Ramos (cell line): ENCODE measurements around the gene SINHCAF.
"Not testable (repeated sequence)": the region's sequence is repeated elsewhere in the genome, so short reads cannot be mapped to it uniquely, and the experiment has no call there.

Source experiments
- in situ Hi-C: fragments of 300-500 bp; cut with MboI; formaldehyde crosslinking; loops from one replicate; pipeline ENCODE4 v1.14.3; 2022; ENCODE audit warnings: low sequenced_read_pairs; ENCODE audit not compliant: unreplicated experiment

The SINHCAF gene

GRCh38 chr12:31325877-31326631 lies at the start of gene SINHCAF:
SINHCAF (minus strand) TSS chr12:31326150; CDS start chr12:31298204, 27,946 bp downstream.
- in situ Hi-C loops: no loop called here

- in situ Hi-C loops: not testable (repeated sequence)
These were observed 49.5 kb upstream of the SINHCAF start for GRCh38 chr12:31375422-31375821.

- in situ Hi-C loops: no loop called here
These were observed 45.3 kb upstream of the SINHCAF start for GRCh38 chr12:31371256-31371620.

DNA sequence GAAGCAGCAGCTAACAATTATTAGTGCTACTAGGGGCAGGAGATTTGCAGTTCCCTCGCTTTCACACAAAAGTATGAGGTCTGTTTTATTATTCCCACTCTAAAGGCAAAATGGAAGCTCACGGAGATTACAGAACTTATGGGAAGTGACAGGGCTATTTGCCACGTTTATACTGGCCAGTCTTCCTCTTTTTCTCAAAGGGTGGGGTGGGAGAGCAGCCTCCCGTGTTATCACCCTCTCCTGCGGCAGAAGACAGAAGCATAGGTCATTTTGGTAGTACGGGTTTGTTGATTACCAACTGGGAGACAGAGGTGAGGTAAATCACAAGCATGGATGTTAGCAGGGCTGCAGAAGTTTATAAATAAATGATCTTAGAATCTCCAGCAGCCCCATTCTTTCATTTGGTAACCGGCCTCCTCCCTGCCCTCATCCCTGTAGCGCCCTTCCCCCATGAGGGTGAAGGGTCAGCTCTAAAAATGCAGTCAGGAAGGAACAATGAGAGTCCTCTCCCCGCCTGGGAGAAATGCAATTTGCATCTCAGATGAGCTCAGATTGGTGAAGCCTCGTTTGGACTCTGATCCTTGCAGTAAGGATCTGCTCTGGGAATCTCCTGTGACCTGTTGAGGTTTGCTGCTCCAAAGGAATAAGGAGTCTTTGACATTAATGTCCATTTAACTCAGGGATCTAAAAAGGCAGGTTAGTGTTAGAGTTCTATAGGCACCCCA lies 44.7 kb upstream of the SINHCAF start:
- in situ Hi-C loops: no loop called here

DNA sequence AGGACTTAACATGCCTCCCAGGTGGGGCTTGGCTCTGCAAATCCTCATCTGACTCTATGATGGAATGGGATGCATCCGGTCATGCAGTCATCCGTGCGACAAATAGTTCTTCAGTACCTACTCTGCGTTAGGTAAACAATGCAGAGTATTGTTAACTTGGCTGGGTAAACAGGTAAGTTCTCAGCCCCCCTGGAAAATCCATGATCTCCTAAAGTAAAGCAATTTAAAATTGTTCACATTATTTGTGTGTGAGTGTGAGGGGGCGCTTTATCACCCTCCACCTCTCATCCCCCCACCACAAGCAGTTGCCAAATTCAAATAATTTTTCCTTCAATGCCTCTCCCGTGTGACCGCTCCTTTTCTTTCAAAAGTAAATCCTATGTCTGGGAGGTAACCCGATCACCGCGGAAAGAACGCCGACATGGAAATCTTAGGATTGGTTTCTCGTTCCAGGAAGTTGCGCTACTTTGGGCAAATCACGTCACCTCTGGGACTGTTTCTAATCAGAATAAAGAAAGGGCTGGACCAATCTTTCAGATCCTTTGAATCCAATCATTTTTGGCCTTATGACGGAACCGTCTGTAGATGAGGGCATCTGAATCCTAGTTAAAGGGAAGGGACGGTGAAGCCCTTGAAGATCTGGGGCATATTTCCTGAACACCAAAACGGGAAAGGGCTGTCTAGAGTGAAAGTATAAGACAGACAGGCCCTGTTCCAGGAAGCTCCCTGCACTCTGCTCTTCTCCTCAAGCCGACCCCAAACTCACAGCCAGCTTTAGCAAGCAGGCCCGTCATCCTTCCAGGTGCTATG lies 44.0 kb upstream of the SINHCAF start:
- in situ Hi-C loops: no loop called here

DNA sequence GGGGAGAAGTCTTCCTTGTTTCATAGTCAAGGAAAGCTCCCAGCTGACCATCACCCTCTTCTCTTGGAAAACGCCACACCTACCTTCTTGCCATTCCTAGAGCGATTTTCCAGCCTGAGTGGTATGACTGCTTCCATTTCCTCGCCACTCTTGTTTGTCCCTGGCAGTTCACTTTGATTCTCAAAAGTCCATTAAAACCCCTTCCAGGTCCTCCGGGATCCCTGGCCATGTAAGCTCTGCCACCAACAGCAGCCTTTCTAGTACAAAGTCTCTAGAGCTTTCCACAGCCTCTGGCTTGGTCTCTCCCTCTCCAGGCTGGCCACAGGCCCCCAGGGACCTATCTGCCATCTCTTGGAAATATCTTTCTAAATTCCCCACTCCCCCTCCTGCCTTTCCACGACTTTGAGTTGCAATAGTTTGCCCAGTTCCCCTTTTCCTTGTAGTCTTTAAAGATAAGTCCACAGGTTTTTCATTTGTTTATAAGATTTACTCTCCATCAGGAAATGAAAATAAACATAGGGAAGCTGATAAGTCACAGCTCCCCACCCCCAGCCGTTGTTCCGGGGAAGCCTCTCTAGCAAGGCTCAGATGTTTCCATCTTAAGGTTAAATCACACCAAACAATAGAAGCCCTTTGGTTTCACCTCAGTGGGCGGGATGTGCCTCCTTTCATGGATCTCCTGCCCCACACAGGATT lies 42.9 kb upstream of the SINHCAF start:
- in situ Hi-C loops: no loop called here

DNA sequence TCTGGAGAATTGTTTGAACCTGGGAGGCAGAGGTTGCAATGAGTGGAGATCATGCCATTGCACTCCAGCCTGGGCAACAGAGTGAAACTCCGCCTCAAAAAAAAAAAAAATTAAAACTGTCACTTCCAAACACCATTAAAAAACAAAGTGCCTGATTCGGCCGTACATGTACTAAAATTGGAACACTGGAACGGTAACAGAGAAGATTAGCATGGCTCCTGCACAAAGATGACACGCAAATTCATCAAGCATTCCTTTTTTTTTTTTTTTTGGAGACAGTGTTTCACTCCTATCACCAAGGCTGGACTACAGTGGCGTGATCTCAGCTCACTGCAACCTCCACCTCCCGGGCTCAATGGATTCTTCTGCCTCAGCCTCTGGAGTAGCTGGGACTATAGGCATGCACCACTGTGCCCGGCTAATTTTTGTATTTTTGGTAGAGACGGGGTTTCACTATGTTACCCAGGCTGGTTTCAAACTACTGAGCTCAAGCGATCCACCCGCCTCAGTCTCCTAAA lies 40.2 kb upstream of the SINHCAF start:
- in situ Hi-C loops: no loop called here

DNA sequence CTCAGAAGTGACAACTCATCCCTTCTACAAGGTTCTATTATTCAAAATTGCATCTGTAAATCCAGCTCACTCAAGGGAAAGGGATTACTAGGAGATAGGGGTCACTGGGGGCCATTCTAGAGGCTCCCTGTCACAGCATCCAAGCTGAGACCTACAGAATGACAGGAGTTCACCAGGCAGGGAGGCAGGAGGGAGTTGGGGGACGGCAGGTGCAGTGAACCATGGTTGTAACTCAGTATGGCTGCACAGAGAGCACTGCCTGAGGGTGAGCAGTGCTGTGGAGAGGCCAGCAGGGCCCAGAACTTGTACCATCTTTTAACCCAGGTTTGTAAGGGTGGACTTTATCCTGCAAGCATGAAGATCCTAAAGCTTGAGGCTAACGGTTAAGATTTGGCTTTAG lies 37.9 kb upstream of the SINHCAF start:
- in situ Hi-C loops: no loop called here

GRCh38 chr12:31363416-31363809 lies 37.5 kb upstream of the SINHCAF start:
- in situ Hi-C loops: no loop called here

- in situ Hi-C loops: no loop called here
These were observed 36.9 kb upstream of the SINHCAF start for GRCh38 chr12:31362759-31363415.

DNA sequence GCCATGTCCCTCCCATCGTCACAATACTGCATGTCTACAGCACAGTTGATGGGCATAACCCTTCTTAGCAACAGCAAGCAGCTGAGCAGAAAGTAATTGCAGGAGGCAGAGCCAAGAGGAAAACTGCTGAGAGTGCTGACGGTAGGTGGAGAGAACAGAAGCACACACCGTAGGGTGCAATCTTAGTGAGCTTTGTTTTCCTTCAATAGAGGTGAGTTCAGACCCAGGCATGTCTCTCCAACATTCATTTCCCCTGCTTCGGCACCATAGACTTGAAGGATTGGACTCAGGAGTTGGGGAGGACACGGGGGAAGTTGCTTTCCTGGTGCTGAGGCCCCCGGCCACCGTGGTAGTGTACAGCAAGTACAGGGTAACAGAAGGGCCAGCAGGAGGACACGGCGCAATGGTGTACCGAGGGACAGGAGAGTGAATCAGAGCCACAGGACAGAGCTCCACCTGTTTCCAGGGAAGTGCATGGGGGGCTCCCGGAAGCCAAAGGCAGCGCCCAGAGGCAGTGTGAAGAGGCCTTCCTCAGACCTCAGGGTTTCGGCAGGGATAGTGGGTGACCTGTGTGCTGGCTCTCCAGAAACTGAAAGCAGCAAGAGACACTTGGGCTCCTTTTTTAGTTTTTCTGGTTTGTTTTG lies 36.3 kb upstream of the SINHCAF start:
- in situ Hi-C loops: no loop called here

GRCh38 chr12:31361730-31362114 lies 35.8 kb upstream of the SINHCAF start:
- in situ Hi-C loops: no loop called here

- in situ Hi-C loops: no loop called here
These were observed 29.8 kb upstream of the SINHCAF start for GRCh38 chr12:31355747-31356107.

GRCh38 chr12:31353750-31354708 lies 28.1 kb upstream of the SINHCAF start:
- in situ Hi-C loops: no loop called here

GRCh38 chr12:31346267-31346666 lies 20.3 kb upstream of the SINHCAF start:
- in situ Hi-C loops: no loop called here

DNA sequence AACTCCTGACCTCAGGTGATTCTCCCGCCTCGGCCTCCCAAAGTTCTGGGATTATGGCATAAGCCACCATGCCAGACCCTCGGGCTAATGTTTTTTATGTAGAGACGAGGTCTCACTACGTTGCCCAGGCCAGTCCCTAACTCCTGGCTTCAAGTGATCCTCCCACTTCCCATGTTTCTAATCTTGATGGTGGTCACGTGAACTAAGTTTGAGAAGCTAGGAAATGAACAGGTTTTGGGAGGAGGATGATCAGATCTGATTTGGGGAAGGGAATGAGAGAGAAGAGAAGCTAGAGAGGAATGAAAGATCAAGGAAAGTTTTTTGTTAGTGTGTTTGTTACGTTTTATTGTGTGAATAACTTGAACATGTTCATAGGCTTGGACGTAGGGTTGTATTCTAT lies 17.2 kb upstream of the SINHCAF start:
- in situ Hi-C loops: no loop called here

DNA sequence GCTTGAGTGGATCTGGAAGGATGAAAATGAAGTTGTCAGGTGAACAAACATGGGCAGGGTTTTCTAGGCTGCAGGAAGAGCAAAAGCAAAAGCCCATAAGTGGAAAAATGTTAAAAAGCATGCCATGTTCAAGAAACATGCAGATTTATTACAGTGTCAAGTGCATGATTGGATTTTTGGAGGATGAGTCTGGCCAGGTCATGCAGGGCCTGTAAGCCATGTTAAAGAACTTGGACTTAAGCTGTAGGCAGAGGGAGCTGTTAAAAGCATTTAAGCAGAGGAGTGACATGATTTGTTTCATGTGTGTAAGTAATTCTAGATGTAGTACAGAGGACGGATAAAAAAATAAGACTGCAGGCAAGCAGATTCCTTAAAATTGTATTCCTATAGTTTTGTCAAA lies 16.3 kb upstream of the SINHCAF start:
- in situ Hi-C loops: no loop called here
